Measurements from ENCODE around the gene NUDT16L1. TPM values are rescaled to one million over a fixed set of nuclear protein-coding genes. Genes with fewer than 3 reads are reported as not detected.
A peak's percentile ranks its signal among the peaks of the same experiment; 100 is the strongest.

NUDT16L1 gene
- total and polyA plus RNA-seq, 2 of the 13 experiments (the other 11 are each of a cell fraction or from before 2014, with no cell fraction given) = 28.0 to 40.5 TPM

- TF ChIP-seq, protein P1, sequence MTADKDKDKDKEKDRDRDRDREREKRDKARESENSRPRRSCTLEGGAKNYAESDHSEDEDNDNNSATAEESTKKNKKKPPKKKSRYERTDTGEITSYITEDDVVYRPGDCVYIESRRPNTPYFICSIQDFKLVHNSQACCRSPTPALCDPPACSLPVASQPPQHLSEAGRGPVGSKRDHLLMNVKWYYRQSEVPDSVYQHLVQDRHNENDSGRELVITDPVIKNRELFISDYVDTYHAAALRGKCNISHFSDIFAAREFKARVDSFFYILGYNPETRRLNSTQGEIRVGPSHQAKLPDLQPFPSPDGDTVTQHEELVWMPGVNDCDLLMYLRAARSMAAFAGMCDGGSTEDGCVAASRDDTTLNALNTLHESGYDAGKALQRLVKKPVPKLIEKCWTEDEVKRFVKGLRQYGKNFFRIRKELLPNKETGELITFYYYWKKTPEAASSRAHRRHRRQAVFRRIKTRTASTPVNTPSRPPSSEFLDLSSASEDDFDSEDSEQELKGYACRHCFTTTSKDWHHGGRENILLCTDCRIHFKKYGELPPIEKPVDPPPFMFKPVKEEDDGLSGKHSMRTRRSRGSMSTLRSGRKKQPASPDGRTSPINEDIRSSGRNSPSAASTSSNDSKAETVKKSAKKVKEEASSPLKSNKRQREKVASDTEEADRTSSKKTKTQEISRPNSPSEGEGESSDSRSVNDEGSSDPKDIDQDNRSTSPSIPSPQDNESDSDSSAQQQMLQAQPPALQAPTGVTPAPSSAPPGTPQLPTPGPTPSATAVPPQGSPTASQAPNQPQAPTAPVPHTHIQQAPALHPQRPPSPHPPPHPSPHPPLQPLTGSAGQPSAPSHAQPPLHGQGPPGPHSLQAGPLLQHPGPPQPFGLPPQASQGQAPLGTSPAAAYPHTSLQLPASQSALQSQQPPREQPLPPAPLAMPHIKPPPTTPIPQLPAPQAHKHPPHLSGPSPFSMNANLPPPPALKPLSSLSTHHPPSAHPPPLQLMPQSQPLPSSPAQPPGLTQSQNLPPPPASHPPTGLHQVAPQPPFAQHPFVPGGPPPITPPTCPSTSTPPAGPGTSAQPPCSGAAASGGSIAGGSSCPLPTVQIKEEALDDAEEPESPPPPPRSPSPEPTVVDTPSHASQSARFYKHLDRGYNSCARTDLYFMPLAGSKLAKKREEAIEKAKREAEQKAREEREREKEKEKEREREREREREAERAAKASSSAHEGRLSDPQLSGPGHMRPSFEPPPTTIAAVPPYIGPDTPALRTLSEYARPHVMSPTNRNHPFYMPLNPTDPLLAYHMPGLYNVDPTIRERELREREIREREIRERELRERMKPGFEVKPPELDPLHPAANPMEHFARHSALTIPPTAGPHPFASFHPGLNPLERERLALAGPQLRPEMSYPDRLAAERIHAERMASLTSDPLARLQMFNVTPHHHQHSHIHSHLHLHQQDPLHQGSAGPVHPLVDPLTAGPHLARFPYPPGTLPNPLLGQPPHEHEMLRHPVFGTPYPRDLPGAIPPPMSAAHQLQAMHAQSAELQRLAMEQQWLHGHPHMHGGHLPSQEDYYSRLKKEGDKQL (CRISPR knock-in tag; IDR thresholded peaks at IDR 0.05; ENCODE audit: low read depth) = no peak
- TF ChIP-seq KLF11 (CRISPR knock-in tag; IDR thresholded peaks at IDR 0.05) = no peak
- TF ChIP-seq ZNF674 (CRISPR knock-in tag; IDR thresholded peaks at IDR 0.05; ENCODE audit: low read depth) = no peak
- TF ChIP-seq ZNF558 (CRISPR knock-in tag; IDR thresholded peaks at IDR 0.05; ENCODE audit: borderline replicate concordance) = no peak
- TF ChIP-seq, protein P2, sequence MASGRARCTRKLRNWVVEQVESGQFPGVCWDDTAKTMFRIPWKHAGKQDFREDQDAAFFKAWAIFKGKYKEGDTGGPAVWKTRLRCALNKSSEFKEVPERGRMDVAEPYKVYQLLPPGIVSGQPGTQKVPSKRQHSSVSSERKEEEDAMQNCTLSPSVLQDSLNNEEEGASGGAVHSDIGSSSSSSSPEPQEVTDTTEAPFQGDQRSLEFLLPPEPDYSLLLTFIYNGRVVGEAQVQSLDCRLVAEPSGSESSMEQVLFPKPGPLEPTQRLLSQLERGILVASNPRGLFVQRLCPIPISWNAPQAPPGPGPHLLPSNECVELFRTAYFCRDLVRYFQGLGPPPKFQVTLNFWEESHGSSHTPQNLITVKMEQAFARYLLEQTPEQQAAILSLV (CRISPR knock-in tag; IDR thresholded peaks at IDR 0.05; ENCODE audit: borderline replicate concordance) = no peak
- no peak for TF ChIP-seq JUN (CRISPR knock-in tag; IDR thresholded peaks at IDR 0.05)
- TF ChIP-seq HCFC1 (IDR thresholded peaks at IDR 0.05; ENCODE audit: low read depth, low read length) = no peak
- no peak for TF ChIP-seq NFKB2 (CRISPR knock-in tag; IDR thresholded peaks at IDR 0.05; ENCODE audit: borderline replicate concordance)
- TF ChIP-seq ISX (CRISPR knock-in tag; conservative IDR thresholded peaks at IDR 0.05) = no peak
- TF ChIP-seq HNF4A (CRISPR knock-in tag; IDR thresholded peaks at IDR 0.05) = peak; percentile 28
- no peak for TF ChIP-seq NRL (CRISPR knock-in tag; IDR thresholded peaks at IDR 0.05; ENCODE audit: borderline replicate concordance)
- TF ChIP-seq PLRG1 (conservative IDR thresholded peaks at IDR 0.05) = no peak
- TF ChIP-seq ZKSCAN8 (CRISPR knock-in tag; IDR thresholded peaks at IDR 0.05; ENCODE audit: borderline replicate concordance) = no peak
- TF ChIP-seq, protein P3, sequence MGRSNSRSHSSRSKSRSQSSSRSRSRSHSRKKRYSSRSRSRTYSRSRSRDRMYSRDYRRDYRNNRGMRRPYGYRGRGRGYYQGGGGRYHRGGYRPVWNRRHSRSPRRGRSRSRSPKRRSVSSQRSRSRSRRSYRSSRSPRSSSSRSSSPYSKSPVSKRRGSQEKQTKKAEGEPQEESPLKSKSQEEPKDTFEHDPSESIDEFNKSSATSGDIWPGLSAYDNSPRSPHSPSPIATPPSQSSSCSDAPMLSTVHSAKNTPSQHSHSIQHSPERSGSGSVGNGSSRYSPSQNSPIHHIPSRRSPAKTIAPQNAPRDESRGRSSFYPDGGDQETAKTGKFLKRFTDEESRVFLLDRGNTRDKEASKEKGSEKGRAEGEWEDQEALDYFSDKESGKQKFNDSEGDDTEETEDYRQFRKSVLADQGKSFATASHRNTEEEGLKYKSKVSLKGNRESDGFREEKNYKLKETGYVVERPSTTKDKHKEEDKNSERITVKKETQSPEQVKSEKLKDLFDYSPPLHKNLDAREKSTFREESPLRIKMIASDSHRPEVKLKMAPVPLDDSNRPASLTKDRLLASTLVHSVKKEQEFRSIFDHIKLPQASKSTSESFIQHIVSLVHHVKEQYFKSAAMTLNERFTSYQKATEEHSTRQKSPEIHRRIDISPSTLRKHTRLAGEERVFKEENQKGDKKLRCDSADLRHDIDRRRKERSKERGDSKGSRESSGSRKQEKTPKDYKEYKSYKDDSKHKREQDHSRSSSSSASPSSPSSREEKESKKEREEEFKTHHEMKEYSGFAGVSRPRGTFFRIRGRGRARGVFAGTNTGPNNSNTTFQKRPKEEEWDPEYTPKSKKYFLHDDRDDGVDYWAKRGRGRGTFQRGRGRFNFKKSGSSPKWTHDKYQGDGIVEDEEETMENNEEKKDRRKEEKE (IDR thresholded peaks at IDR 0.05) = no peak
- TF ChIP-seq ZNF251 (CRISPR knock-in tag; IDR thresholded peaks at IDR 0.05) = no peak
- TF ChIP-seq ONECUT2 (CRISPR knock-in tag; IDR thresholded peaks at IDR 0.05) = no peak
- TF ChIP-seq AKAP8 (CRISPR knock-in tag; IDR thresholded peaks at IDR 0.05) = no peak
- TF ChIP-seq ZNF543 (CRISPR knock-in tag; IDR thresholded peaks at IDR 0.05) = no peak
- peak; percentile 23; the same call in 1 of the 2 replicates for TF ChIP-seq CTCF (CRISPR knock-in tag; IDR thresholded peaks at IDR 0.05)
Observed at GRCh38 chr16:4654011-4654963, 39.1 kb upstream of the NUDT16L1 start (continued).

Measured in HepG2 (cell line).